A673 (cell line): Measurements from ENCODE around the gene MRPL24. TPM values are rescaled to one million over a fixed set of nuclear protein-coding genes. Genes with fewer than 3 reads are reported as not detected.
A peak's percentile ranks its signal among the peaks of the same experiment; 100 is the strongest.

Experiments used
- BruUV-seq: library from RNA; stranded (reverse); fragments of 400-500 nt; replicated peaks from 2 replicates; lab custom pipeline; 2021; lab: Mats Ljungman, UMichigan
- CTCF ChIA-PET: fragments of 300-600 bp; sonication (Branson Sonifier 250); formaldehyde crosslinking; loops from one replicate; lab custom pipeline; 2022; ENCODE audit warnings: antibody characterized with exemption; lab: Charles Lee
- POLR2A ChIA-PET: fragments of 300-600 bp; sonication (Branson Sonifier 250); formaldehyde crosslinking; loops from one replicate; lab custom pipeline; 2022; ENCODE audit warnings: antibody characterized with exemption; ENCODE audit not compliant: low non-redundant PET; lab: Charles Lee
- DNase-seq: peaks from one replicate; pipeline ENCODE4 v3.0.0-alpha.2; 2015; ENCODE audit warnings: low spot score
- H3K27ac ChIP-seq: fragments of 200-600 bp; sonication (generic); 2 replicates; pipeline ENCODE4 v1.5.1; 2016; ENCODE audit warnings: mixed run types, low read depth, mild to moderate bottlenecking, mixed read lengths, antibody characterized with exemption, low read length; ENCODE audit not compliant: poor library complexity, severe bottlenecking
- H3K27me3 ChIP-seq: fragments of 200-600 bp; sonication (generic); replicated peaks from 2 replicates; pipeline ENCODE4 v1.6.1; 2017; ENCODE audit warnings: mixed run types, low read depth, mild to moderate bottlenecking, mixed read lengths, antibody characterized with exemption, low read length; ENCODE audit not compliant: insufficient read depth, poor library complexity
- H3K36me3 ChIP-seq: fragments of 200-600 bp; sonication (generic); 2 replicates; pipeline ENCODE4 v1.6.1; 2016; ENCODE audit warnings: mixed run types, mild to moderate bottlenecking, mixed read lengths, antibody characterized with exemption, low read length; ENCODE audit not compliant: insufficient read depth, poor library complexity, severe bottlenecking
- H3K4me1 ChIP-seq: fragments of 200-600 bp; sonication (generic); 2 replicates; pipeline ENCODE4 v1.6.1; 2017; ENCODE audit warnings: mixed run types, mild to moderate bottlenecking, mixed read lengths, antibody characterized with exemption, low read length; ENCODE audit not compliant: insufficient read depth, poor library complexity, severe bottlenecking
- H3K4me3 ChIP-seq: fragments of 200-600 bp; sonication (generic); 2 replicates; pipeline ENCODE4 v1.5.1; 2016; ENCODE audit warnings: low read depth, mixed run types, mild to moderate bottlenecking, mixed read lengths, low read length; ENCODE audit not compliant: poor library complexity, severe bottlenecking
- H3K9me3 ChIP-seq: fragments of 200-600 bp; sonication (generic); 2 replicates; pipeline ENCODE4 v1.6.1; 2016; ENCODE audit warnings: mixed run types, low read depth, mild to moderate bottlenecking, mixed read lengths, antibody characterized with exemption, low read length; ENCODE audit not compliant: poor library complexity, severe bottlenecking
- CTCF ChIP-seq: fragments of 300-800, 200-600 bp; sonication (generic); conservative IDR thresholded peaks from 2 replicates; pipeline ENCODE4 v1.5.1; 2017; ENCODE audit warnings: low read depth, mild to moderate bottlenecking, antibody characterized with exemption, low read length, moderate library complexity, mixed read lengths
- EZH2 ChIP-seq: fragments of 200-600 bp; sonication (generic); IDR thresholded peaks from 2 replicates; pipeline ENCODE4 v1.6.1; 2017; ENCODE audit warnings: borderline replicate concordance, low read depth, mild to moderate bottlenecking, mixed read lengths, antibody characterized with exemption, low read length; ENCODE audit not compliant: poor library complexity, severe bottlenecking
- intact Hi-C: fragments of 100-400 bp; cut with micrococcal nuclease; formaldehyde crosslinking; loops from one replicate; pipeline ENCODE4 v1.10.0; 2022; ENCODE audit not compliant: unreplicated experiment
- total RNA-seq: library from RNA; stranded (reverse); gene quantifications from 2 replicates; pipeline ENCODE4 v1.2.3, GENCODE V29; 2021

MRPL24 gene
- total RNA-seq, 1 experiment from 2014 or later, result 85.7 TPM

DNA sequence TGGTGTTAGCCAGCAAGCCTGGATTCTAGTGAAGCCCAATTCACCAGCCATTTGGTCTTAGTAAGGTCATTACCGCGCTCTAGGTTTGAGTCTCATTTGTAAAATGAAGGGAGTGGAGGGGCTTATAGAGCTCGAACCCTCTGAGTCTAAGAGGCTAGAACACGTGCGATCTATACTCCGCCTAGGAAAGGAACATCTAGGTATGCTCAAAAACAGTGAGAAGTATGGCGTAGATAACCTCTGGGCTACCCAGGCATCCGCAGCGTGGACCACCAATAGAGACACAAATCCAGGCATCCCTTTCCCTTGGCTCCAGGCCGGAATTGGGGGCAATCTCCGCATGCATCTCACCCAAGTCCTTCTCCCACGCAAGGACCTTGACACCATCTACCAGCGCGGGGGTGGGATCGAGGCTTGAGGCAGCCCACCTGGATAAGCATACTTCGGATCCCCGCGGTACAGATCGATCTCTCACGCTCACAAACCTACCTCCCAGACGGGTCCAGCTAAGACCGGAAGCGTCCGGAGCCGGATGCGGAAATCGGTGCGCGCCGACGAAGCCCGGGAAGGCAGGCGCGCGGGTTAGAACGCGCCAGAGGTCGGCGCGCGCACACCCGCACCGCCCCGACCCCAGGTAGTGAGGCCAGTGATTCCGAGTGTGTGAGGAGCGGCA is 12.8 kb downstream of the MRPL24 start, which contains the start of gene METTL25B:
TSS of gene METTL25B (plus strand) at position 544 of the 673 bp plus-strand sequence. CDS start 636 bp downstream, outside the sequence.
- Histone ChIP-seq H3K9me3 (no peaks in the 10 kb centered on the region), H3K27me3 (no peaks in the 10 kb centered on the region), H3K36me3 (peaks cover 19% of the 10 kb centered on the region), H3K4me3 (peak within 1 kb of the TSS; percentile 95), H3K4me1 (peaks cover 23% of the 10 kb centered on the region), H3K27ac (peak within 1 kb of the TSS; percentile 96)
- ChIA-PET CTCF (interaction anchor here (0.6 to 5.2 kb wide), 4 partner anchors 38 to 163 kb away, joined by 3 to 117 read pairs (median 33); partner anchors contain the start of genes INSRR and NTRK1), POLR2A (interaction anchor here (0.7 to 2.0 kb wide), 3 partner anchors 9 to 157 kb away, joined by 3 to 11 read pairs (median 8); partner anchors contain the start of gene MRPL24)
- peak; percentile 90 for DNase-seq
- intact Hi-C loops, result loop anchor here (2.0 kb wide), 1 partner anchor 41 kb away; no protein-coding TSS in a partner anchor
- TF ChIP-seq CTCF (no peak), EZH2 (no peak)
- BruUV-seq, result TSS peak; percentile 59

DNA sequence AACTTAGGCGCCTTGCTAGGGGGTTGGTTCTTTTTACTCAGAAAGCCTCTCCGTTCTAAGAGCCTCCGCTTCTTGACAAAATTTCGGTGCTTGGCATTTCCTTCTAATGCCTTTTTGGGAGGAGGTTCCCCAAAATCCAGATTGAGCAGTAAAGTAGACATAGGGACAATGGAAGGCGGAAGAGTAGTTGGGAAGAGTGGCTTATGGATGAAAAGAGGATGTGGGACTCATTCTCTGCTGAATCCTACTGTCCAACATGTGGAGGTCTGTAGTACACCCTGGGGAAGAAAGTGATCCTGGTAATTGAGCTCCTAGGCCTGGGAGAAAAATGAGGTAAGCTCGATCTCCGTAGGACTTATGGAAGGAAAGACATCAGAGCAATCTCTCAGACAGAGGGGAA is 13.4 kb downstream of the MRPL24 start:
- peak overlapping the region; percentile 95 for H3K4me3 ChIP-seq
- BruUV-seq, result no TSS peak

More for the DNA sequence above, 13.4 kb downstream of the MRPL24 start:
- ChIA-PET CTCF (interaction anchor here (1.1 to 5.2 kb wide), 6 partner anchors 17 to 163 kb away, joined by 3 to 117 read pairs (median 16); partner anchors contain the start of genes CRABP2, INSRR and NTRK1), POLR2A (no interaction called here)
- DNase-seq, result no peak
- Histone ChIP-seq H3K36me3 (peaks cover 24% of the 10 kb centered on the region), H3K9me3 (no peaks in the 10 kb centered on the region), H3K27me3 (no peaks in the 10 kb centered on the region), H3K4me1 (peaks cover 23% of the 10 kb centered on the region), H3K27ac (peak overlapping the region; percentile 96)
- TF ChIP-seq EZH2, result no peak
- no peak for TF ChIP-seq CTCF
- intact Hi-C loops, result no loop called here
